ENCODE data around the gene CTRL. TPM values are rescaled to one million over a fixed set of nuclear protein-coding genes. Genes with fewer than 3 reads are reported as not detected.

Gene CTRL
- polyA plus RNA-seq, 1 donor (not counting 4 experiments of a cell fraction or from before 2014, with no cell fraction given): 0.10 TPM

- dilution Hi-C loops (cut with MboI; ENCODE audit: extremely low pct_ligation_motif_present, low sequenced_read_pairs): no loop called here
- Histone ChIP-seq H3K79me2 (ENCODE audit: control insufficient read depth, insufficient read depth, low read length) (peaks cover 1% of the 10 kb centered on the region), H3K4me1 (ENCODE audit: control insufficient read depth, extremely low read depth, insufficient read depth, low read length) (peaks cover 11% of the 10 kb centered on the region), H3K27me3 (ENCODE audit: control insufficient read depth, extremely low read depth, insufficient read depth, low read length) (no peaks in the 10 kb centered on the region), H3K36me3 (ENCODE audit: control insufficient read depth in 2 of 2, extremely low read depth in 1 of 2, insufficient read depth in 2 of 2, low read length in 2 of 2) (peaks cover 8% of the 10 kb centered on the region in 2 experiments), H3K4me2 (ENCODE audit: control insufficient read depth, extremely low read depth, insufficient read depth, low read depth, low read length) (no peak overlapping the region), H2AFZ (ENCODE audit: control insufficient read depth, low read length) (no peak overlapping the region), H3K9me1 (ENCODE audit: control insufficient read depth, extremely low read depth, insufficient read depth, low read length) (no peaks in the 10 kb centered on the region), H3K27ac (ENCODE audit: control insufficient read depth, insufficient read depth, low read length) (no peak overlapping the region), H3K9ac (ENCODE audit: control insufficient read depth, extremely low read depth, insufficient read depth, low read length) (no peak overlapping the region), H3K9me3 (ENCODE audit: control insufficient read depth, low read depth, low read length) (no peaks in the 10 kb centered on the region), H4K20me1 (ENCODE audit: control insufficient read depth, extremely low read depth, insufficient read depth, low read length) (peaks cover 13% of the 10 kb centered on the region), H3K4me3 (ENCODE audit: control insufficient read depth in 2 of 3, extremely low read depth in 1 of 3, insufficient read depth in 2 of 3, low read depth in 1 of 3, low read length in 3 of 3) (no peak overlapping the region)
- FAIRE-seq: no peak
- no peak for DNase-seq (ENCODE audit: low read depth, low spot score)
- TF ChIP-seq CTCF (optimal IDR thresholded peaks at IDR 0.05 in 1 of 3, IDR thresholded peaks at IDR 0.05 in 1 of 3, conservative IDR thresholded peaks at IDR 0.05 in 1 of 3; ENCODE audit: extremely low read depth in 1 of 3, insufficient read depth in 2 of 3, low read length in 3 of 3) (no peak), EZH2 (IDR thresholded peaks at IDR 0.05; ENCODE audit: low read length) (no peak)
Observed at GRCh38 chr16:67888331-67888730, 43.3 kb downstream of the CTRL start.

- no peak overlapping the region for H3K9ac ChIP-seq (ENCODE audit: control insufficient read depth, extremely low read depth, insufficient read depth, low read length)
- H3K4me2 ChIP-seq (ENCODE audit: control insufficient read depth, extremely low read depth, insufficient read depth, low read depth, low read length): no peak overlapping the region
- H3K27ac ChIP-seq (ENCODE audit: control insufficient read depth, insufficient read depth, low read length): no peak overlapping the region
- peaks cover 15% of the 10 kb centered on the region for H4K20me1 ChIP-seq (ENCODE audit: control insufficient read depth, extremely low read depth, insufficient read depth, low read length)
- peaks cover 24% of the 10 kb centered on the region in 2 experiments for H3K36me3 ChIP-seq (ENCODE audit: control insufficient read depth in 2 of 2, extremely low read depth in 1 of 2, insufficient read depth in 2 of 2, low read length in 2 of 2)
- FAIRE-seq (no peak), DNase-seq (ENCODE audit: low read depth, low spot score) (no peak)
- dilution Hi-C loops (cut with MboI; ENCODE audit: extremely low pct_ligation_motif_present, low sequenced_read_pairs): no loop called here
- H3K9me1 ChIP-seq (ENCODE audit: control insufficient read depth, extremely low read depth, insufficient read depth, low read length): no peaks in the 10 kb centered on the region
- no peak overlapping the region for H2AFZ ChIP-seq (ENCODE audit: control insufficient read depth, low read length)
- peaks cover 4% of the 10 kb centered on the region for H3K4me1 ChIP-seq (ENCODE audit: control insufficient read depth, extremely low read depth, insufficient read depth, low read length)
- no peak for TF ChIP-seq EZH2 (IDR thresholded peaks at IDR 0.05; ENCODE audit: low read length)
- TF ChIP-seq CTCF (optimal IDR thresholded peaks at IDR 0.05 in 1 of 3, IDR thresholded peaks at IDR 0.05 in 1 of 3, conservative IDR thresholded peaks at IDR 0.05 in 1 of 3; ENCODE audit: extremely low read depth in 1 of 3, insufficient read depth in 2 of 3, low read length in 3 of 3): no peak
- H3K9me3 ChIP-seq (ENCODE audit: control insufficient read depth, low read depth, low read length): no peaks in the 10 kb centered on the region
- no peaks in the 10 kb centered on the region for H3K27me3 ChIP-seq (ENCODE audit: control insufficient read depth, extremely low read depth, insufficient read depth, low read length)
- H3K79me2 ChIP-seq (ENCODE audit: control insufficient read depth, insufficient read depth, low read length): no peaks in the 10 kb centered on the region
- H3K4me3 ChIP-seq (ENCODE audit: control insufficient read depth in 2 of 3, extremely low read depth in 1 of 3, insufficient read depth in 2 of 3, low read depth in 1 of 3, low read length in 3 of 3): no peak overlapping the region
Observed at GRCh38 chr16:67886387-67886786, 45.3 kb downstream of the CTRL start.
